ENCODE results near the gene BCAS3.
"Not testable (repeated sequence)": the region's sequence is repeated elsewhere in the genome, so short reads cannot be mapped to it uniquely, and the experiment has no call there.

Gene BCAS3

GRCh38 chr17:60947543-60947942 is 269.9 kb downstream of the BCAS3 start:
- FAIRE-seq: no peak

GRCh38 chr17:60952747-60953146 is 275.1 kb downstream of the BCAS3 start:
- no peak for FAIRE-seq

- no peak for FAIRE-seq
These were observed 281.4 kb downstream of the BCAS3 start for GRCh38 chr17:60959011-60959410.

- no peak for FAIRE-seq
These were observed 282.0 kb downstream of the BCAS3 start for GRCh38 chr17:60959696-60960095.

GRCh38 chr17:60960398-60961065 is 282.9 kb downstream of the BCAS3 start:
- FAIRE-seq: no peak

- FAIRE-seq: no peak
These were observed 286.5 kb downstream of the BCAS3 start for GRCh38 chr17:60964160-60964559.

- FAIRE-seq: no peak
These were observed 290.6 kb downstream of the BCAS3 start for GRCh38 chr17:60968266-60968665.

- no peak for FAIRE-seq
These were observed 291.9 kb downstream of the BCAS3 start for GRCh38 chr17:60969500-60970037.

GRCh38 chr17:60970741-60971140 is 293.1 kb downstream of the BCAS3 start:
- FAIRE-seq: peak; percentile 25

- FAIRE-seq: peak; percentile 85
These were observed 294.1 kb downstream of the BCAS3 start for GRCh38 chr17:60971515-60972369.

- FAIRE-seq: not testable (repeated sequence)
These were observed 299.2 kb downstream of the BCAS3 start for GRCh38 chr17:60976861-60977260.

- no peak for FAIRE-seq
These were observed 311.7 kb downstream of the BCAS3 start for GRCh38 chr17:60989379-60989778.

GRCh38 chr17:60989846-60990245 is 312.2 kb downstream of the BCAS3 start:
- FAIRE-seq: no peak

- FAIRE-seq: no peak
These were observed 315.8 kb downstream of the BCAS3 start for GRCh38 chr17:60993497-60993896.

- FAIRE-seq: no peak
These were observed 318.0 kb downstream of the BCAS3 start for GRCh38 chr17:60995680-60996079.

GRCh38 chr17:61000911-61001310 is 323.3 kb downstream of the BCAS3 start:
- FAIRE-seq: no peak

- FAIRE-seq: peak; percentile 100
These were observed 324.7 kb downstream of the BCAS3 start for GRCh38 chr17:61002316-61002736.

- no peak for FAIRE-seq
These were observed 327.7 kb downstream of the BCAS3 start for GRCh38 chr17:61005358-61005757.

- FAIRE-seq: not testable (repeated sequence)
These were observed 328.3 kb downstream of the BCAS3 start for GRCh38 chr17:61005958-61006357.

- FAIRE-seq: peak; percentile 100
These were observed 330.3 kb downstream of the BCAS3 start for GRCh38 chr17:61007980-61008379.

- no peak for FAIRE-seq
These were observed 332.0 kb downstream of the BCAS3 start for GRCh38 chr17:61009663-61010062.

- FAIRE-seq: no peak
These were observed 333.1 kb downstream of the BCAS3 start for GRCh38 chr17:61010661-61011170.

- FAIRE-seq: no peak
These were observed 333.6 kb downstream of the BCAS3 start for GRCh38 chr17:61011251-61011650.

- FAIRE-seq: no peak
These were observed 338.3 kb downstream of the BCAS3 start for GRCh38 chr17:61015966-61016365.
